Adrenal gland (tissue), 12 donors: ENCODE results near the gene COP1. TPM values are rescaled to one million over a fixed set of nuclear protein-coding genes. Genes with fewer than 3 reads are reported as not detected.

Experiments used
- DNase-seq, 7 donors: peaks; one replicate each; pipeline ENCODE4 v3.0.0-alpha.2; 2019 to 2020
- H3K27ac ChIP-seq, 5 donors: fragments of 200-600 bp; sonication (generic) in 4 of 5; 1 replicate in 3 of 5; 2 replicates in 2 of 5; pipeline versions ENCODE4 v1.5.1 to v1.8.0; 2016 to 2020; ENCODE audit warnings: mild to moderate bottlenecking in 1 of 5
- H3K27me3 ChIP-seq: fragments of 200-600 bp; 2 replicates; pipeline ENCODE4 v1.8.0; 2021
- H3K36me3 ChIP-seq, 2 donors: fragments of 200-600 bp; replicated peaks in 1 of 2; 1 replicate in 1 of 2; 2 replicates in 1 of 2; pipeline versions ENCODE4 v1.5.1 to v1.8.0; 2018 to 2022
- H3K4me1 ChIP-seq, 2 donors: fragments of 200-600 bp; replicated peaks in 1 of 2; 1 replicate in 1 of 2; 2 replicates in 1 of 2; pipeline versions ENCODE4 v1.5.1 to v1.8.0; 2018 to 2021
- H3K4me3 ChIP-seq, 4 donors: fragments of 200-600 bp; sonication (generic) in 3 of 4; one replicate each; pipeline ENCODE4 v1.5.1; 2016 to 2018
- H3K9me3 ChIP-seq, 3 donors: fragments of 200-600 bp; sonication (generic) in 1 of 3; replicated peaks in 1 of 3; 1 replicate in 2 of 3; 2 replicates in 1 of 3; pipeline versions ENCODE4 v1.5.1 to v1.8.0; 2016 to 2021
- CTCF ChIP-seq, 6 experiments: fragments of 450-650 bp in 4 of 6; fragments of 200-600 bp in 2 of 6; sonication (generic) in 1 of 6; IDR thresholded peaks; 1 replicate in 5 of 6; 2 replicates in 1 of 6; pipeline versions ENCODE4 v1.5.1 to v1.8.0; 2016 to 2021; ENCODE audit warnings: antibody characterized with exemption in 6 of 6, mild to moderate bottlenecking in 2 of 6, moderate library complexity in 1 of 6
- POLR2A ChIP-seq, 2 donors: fragments of 450-650 bp; IDR thresholded peaks; one replicate each; pipeline ENCODE4 v1.6.1; 2017; ENCODE audit warnings: antibody characterized with exemption in 2 of 2, mild to moderate bottlenecking in 2 of 2, moderate library complexity in 1 of 2
- WGBS, 4 donors: extraction: QIAGEN DNeasy Blood & Tissue Kit in 2 of 4; methylation state at CpG; one replicate each; pipeline versions ENCODE4 v1.1.5 to v1.1.7; 2013 to 2017; 5-methylcytosine and 5-hydroxymethylcytosine counted together
- intact Hi-C, 2 donors: fragments of 100-400 bp; cut with DNase I; formaldehyde crosslinking; loops; one replicate each; pipeline versions ENCODE4 v1.14.1 to v1.15.0; 2022 to 2023
- polyA plus RNA-seq, 3 donors: library from polyadenylated mRNA; stranded (reverse); fragments of 200-250 nt in 2 of 3; fragments of 350-450 nt in 1 of 3; fragmentation: Illumina TruSeq in 1 of 3; extraction: RNeasy Lipid Tissue Mini Kit (QIAGEN cat#74804) in 1 of 3; gene quantifications; one replicate each; pipeline ENCODE4 v1.2.3, GENCODE V29; 2013 to 2014
- total RNA-seq, 9 donors: library from RNA; depleted of rRNA in 4 of 9; stranded (reverse); fragments of >200 nt in 4 of 9; fragments of 120-200 nt in 1 of 9; fragmentation: NEBNext Ultra II Directional in 1 of 9; extraction: Animal tissue kit (Norgen Biotek cat#: 25700) in 1 of 9; gene quantifications; one replicate each; pipeline versions ENCODE4 v1.1.0 to v1.2.4, GENCODE V29; 2013 to 2023
- donor health status: healthy with polysubstance abuse.
- donor health status: Bipolar disorder and iron deficiency.
- donor health status: DM: yes; HTN: yes; CAD: no.
- donor health status: DM: no; HTN: no; CAD: no.
- donor health status: DM: no; HTN: no; CAD: no.
- donor health status: DM: yes; HTN: yes; CAD: no.

COP1 gene
- total and polyA plus RNA-seq, 12 donors, result 27.4 to 80.0 (median 36.7) TPM

- Histone ChIP-seq H3K4me3 (no peak overlapping the region), H3K27me3 (no peaks in the 10 kb centered on the region), H3K27ac (no peak overlapping the region), H3K4me1 (no peaks in the 10 kb centered on the region), H3K9me3 (no peaks in the 10 kb centered on the region), H3K36me3 (no peaks in the 10 kb centered on the region)
- TF ChIP-seq CTCF (IDR thresholded peaks at IDR 0.05) (no peak), POLR2A (IDR thresholded peaks at IDR 0.05) (no peak)
- intact Hi-C loops, result no loop called here
- DNase-seq, result no peak
- WGBS, 4 donors, result 89 to 96% (median 91%) methylated on average over 3 of the region's 3 CpGs
Observed at GRCh38 chr1:176056312-176056711, 150.8 kb downstream of the COP1 start.

- Histone ChIP-seq H3K4me3 (no peak overlapping the region), H3K9me3 (no peaks in the 10 kb centered on the region), H3K36me3 (no peaks in the 10 kb centered on the region), H3K27ac (no peak overlapping the region), H3K4me1 (no peaks in the 10 kb centered on the region), H3K27me3 (no peaks in the 10 kb centered on the region)
- intact Hi-C loops, result no loop called here
- 92 to 100% (median 92%) methylated on average over 1 of the region's 1 CpG for WGBS, 4 donors
- TF ChIP-seq POLR2A (IDR thresholded peaks at IDR 0.05) (no peak), CTCF (IDR thresholded peaks at IDR 0.05) (no peak)
- no peak for DNase-seq
Observed at GRCh38 chr1:176055398-176055797, 151.7 kb downstream of the COP1 start.

GRCh38 chr1:176051902-176052518 lies 155.1 kb downstream of the COP1 start:
- Histone ChIP-seq H3K27ac (no peak overlapping the region), H3K4me3 (no peak overlapping the region), H3K36me3 (no peaks in the 10 kb centered on the region), H3K9me3 (no peaks in the 10 kb centered on the region), H3K4me1 (no peaks in the 10 kb centered on the region), H3K27me3 (no peaks in the 10 kb centered on the region)
- no peak for DNase-seq
- WGBS, 4 donors, result 89 to 93% (median 92%) methylated on average over 4 of the region's 4 CpGs
- intact Hi-C loops, result no loop called here
- TF ChIP-seq POLR2A (IDR thresholded peaks at IDR 0.05), result no peak
- TF ChIP-seq CTCF (IDR thresholded peaks at IDR 0.05), result no peak

DNA sequence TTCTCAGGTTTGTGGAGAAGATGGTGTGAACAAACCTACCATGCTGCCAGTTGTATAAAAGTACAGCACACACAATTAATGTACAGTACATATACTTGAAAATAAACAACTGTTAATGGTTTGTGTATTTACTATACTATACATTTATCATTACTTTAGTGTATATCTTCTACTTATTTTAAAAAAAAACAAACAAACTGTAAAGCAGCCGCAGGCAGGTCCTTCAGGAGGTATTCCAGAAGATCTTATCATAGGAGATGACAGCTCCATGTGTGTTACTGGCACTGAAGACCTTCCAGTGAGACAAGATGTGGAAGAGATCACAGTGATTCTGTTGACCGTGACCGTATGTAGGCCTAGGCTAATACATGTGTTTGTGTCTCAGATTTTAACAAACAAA lies 155.7 kb downstream of the COP1 start:
- H3K4me1 ChIP-seq, result no peaks in the 10 kb centered on the region
- intact Hi-C loops, result no loop called here
- no peak overlapping the region for H3K4me3 ChIP-seq
- H3K27ac ChIP-seq, result no peak overlapping the region
- WGBS, 4 donors, result 83 to 96% (median 95%) methylated on average over 3 of the region's 3 CpGs
- no peak for DNase-seq
- TF ChIP-seq POLR2A (IDR thresholded peaks at IDR 0.05), result no peak
- no peak for TF ChIP-seq CTCF (IDR thresholded peaks at IDR 0.05)
- no peaks in the 10 kb centered on the region for H3K9me3 ChIP-seq
- no peaks in the 10 kb centered on the region for H3K36me3 ChIP-seq
- no peaks in the 10 kb centered on the region for H3K27me3 ChIP-seq
